ENCODE results near the gene UBE2F. TPM values are rescaled to one million over a fixed set of nuclear protein-coding genes. Genes with fewer than 3 reads are reported as not detected.

Gene UBE2F
- total and polyA plus RNA-seq, 9 of the 15 experiments (the other 6 are each of a cell fraction or from before 2014, with no cell fraction given): 18.1 to 88.1 (median 53.0) TPM

- TF ChIP-seq, protein P1, sequence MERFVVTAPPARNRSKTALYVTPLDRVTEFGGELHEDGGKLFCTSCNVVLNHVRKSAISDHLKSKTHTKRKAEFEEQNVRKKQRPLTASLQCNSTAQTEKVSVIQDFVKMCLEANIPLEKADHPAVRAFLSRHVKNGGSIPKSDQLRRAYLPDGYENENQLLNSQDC (CRISPR knock-in tag; IDR thresholded peaks at IDR 0.05): no peak
- TF ChIP-seq ESRRA (IDR thresholded peaks at IDR 0.05; ENCODE audit: borderline replicate concordance, low read depth): no peak
Measured at GRCh38 chr2:238031751-238032150, 64.9 kb downstream of the UBE2F start (continued).

DNA sequence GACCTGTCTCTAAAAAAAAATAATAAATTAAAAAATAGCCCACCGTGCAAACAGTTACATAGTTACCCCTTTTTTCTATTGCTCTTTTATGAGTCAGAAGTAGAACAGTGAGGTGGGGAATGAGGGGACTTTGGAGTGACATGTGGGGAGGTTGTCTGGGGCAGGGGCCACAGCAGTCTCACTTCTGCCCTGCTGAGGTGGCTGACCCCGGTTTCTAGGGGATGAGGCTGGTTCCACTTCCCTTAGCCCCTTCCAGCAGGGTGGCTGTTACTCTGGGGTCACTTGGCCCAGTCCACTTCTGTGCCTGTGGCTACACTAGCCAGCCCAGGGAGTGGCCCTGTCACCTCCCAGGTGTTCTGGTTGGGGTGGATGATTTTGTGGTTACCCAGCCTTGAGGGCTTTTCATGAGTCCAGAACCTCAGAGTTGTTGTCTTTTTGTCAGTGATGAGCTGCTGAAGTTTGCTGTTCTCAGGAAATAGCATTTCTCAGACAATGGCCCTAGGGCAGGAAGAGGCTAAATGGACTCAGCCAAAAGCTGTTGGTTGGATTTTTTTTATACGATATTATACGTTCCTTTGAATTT lies 66.0 kb downstream of the UBE2F start:
- ATAC-seq (no peak), DNase-seq (ENCODE audit: extremely low read depth in 1 of 4, low spot score in 3 of 4) (no peak), FAIRE-seq (no peak)
- Histone ChIP-seq H2AFZ (ENCODE audit: low read depth, low read length) (no peak overlapping the region), H3K4me2 (ENCODE audit: insufficient read depth, low read length) (no peak overlapping the region), H3K36me3 (ENCODE audit: control insufficient read depth, insufficient read depth, low read length) (peaks cover 57% of the 10 kb centered on the region; the same call in 2 of the 3 replicates), H3K4me1 (replicated peaks in 1 of 2; ENCODE audit: control insufficient read depth in 2 of 2, insufficient read depth in 2 of 2, low read length in 2 of 2) (no peaks in the 10 kb centered on the region; a peak in 1 of 5 replicates), H3K4me3 (no peak overlapping the region), H3K9me3 (replicated peaks; ENCODE audit: control insufficient read depth, insufficient read depth, low read depth, low read length) (no peaks in the 10 kb centered on the region), H3K9me1 (ENCODE audit: control insufficient read depth, insufficient read depth, low read length) (no peaks in the 10 kb centered on the region), H3K79me2 (ENCODE audit: control insufficient read depth, insufficient read depth, low read length) (no peaks in the 10 kb centered on the region), H3K9ac (ENCODE audit: insufficient read depth in 1 of 2, low read depth in 2 of 2, low read length in 2 of 2) (no peak overlapping the region), H3K27me3 (ENCODE audit: control insufficient read depth in 2 of 2, insufficient read depth in 2 of 2, low read length in 2 of 2) (no peaks in the 10 kb centered on the region), H3K27ac (ENCODE audit: extremely low read depth, low read depth, low read length) (no peak overlapping the region), H4K20me1 (replicated peaks; ENCODE audit: control insufficient read depth, insufficient read depth, low read length) (no peaks in the 10 kb centered on the region)
- WGBS (ENCODE audit: insufficient coverage, low coverage, missing lambda C conversion rate): 67% methylated on average over 3 of the region's 4 CpGs
- ChIA-PET CTCF (ENCODE audit: low intra/inter-chr PET ratio) (no interaction called here), POLR2A (no interaction called here)
- intact Hi-C loops (cut with micrococcal nuclease) (no loop called here), in situ Hi-C loops (cut with MboI) (no loop called here)
- BruUV-seq (replicated peaks): no TSS peak
- TF ChIP-seq TEAD4 (IDR thresholded peaks at IDR 0.05; ENCODE audit: low read length): no peak
- TF ChIP-seq TEAD4 (CRISPR knock-in tag; IDR thresholded peaks at IDR 0.05; ENCODE audit: borderline replicate concordance): no peak
- TF ChIP-seq ZNF780A (CRISPR knock-in tag; IDR thresholded peaks at IDR 0.05): no peak
- TF ChIP-seq, protein P2, sequence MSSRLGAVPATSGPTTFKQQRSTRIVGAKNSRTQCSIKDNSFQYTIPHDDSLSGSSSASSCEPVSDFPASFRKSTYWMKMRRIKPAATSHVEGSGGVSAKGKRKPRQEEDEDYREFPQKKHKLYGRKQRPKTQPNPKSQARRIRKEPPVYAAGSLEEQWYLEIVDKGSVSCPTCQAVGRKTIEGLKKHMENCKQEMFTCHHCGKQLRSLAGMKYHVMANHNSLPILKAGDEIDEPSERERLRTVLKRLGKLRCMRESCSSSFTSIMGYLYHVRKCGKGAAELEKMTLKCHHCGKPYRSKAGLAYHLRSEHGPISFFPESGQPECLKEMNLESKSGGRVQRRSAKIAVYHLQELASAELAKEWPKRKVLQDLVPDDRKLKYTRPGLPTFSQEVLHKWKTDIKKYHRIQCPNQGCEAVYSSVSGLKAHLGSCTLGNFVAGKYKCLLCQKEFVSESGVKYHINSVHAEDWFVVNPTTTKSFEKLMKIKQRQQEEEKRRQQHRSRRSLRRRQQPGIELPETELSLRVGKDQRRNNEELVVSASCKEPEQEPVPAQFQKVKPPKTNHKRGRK (tag; IDR thresholded peaks at IDR 0.05): no peak
- TF ChIP-seq E2F5 (CRISPR knock-in tag; IDR thresholded peaks at IDR 0.05): no peak
- TF ChIP-seq KLF13 (tag; IDR thresholded peaks at IDR 0.05; ENCODE audit: borderline replicate concordance, low read depth): no peak
- no peak for TF ChIP-seq TAF15 (IDR thresholded peaks at IDR 0.05; ENCODE audit: low read depth, low read length)
- TF ChIP-seq KAT7 (CRISPR knock-in tag; IDR thresholded peaks at IDR 0.05; ENCODE audit: borderline replicate concordance): no peak
- TF ChIP-seq SIN3A (IDR thresholded peaks at IDR 0.05; ENCODE audit: borderline replicate concordance in 2 of 2, control insufficient read depth in 1 of 2, low read depth in 2 of 2, low read length in 2 of 2): no peak
- no peak for TF ChIP-seq MLLT1 (IDR thresholded peaks at IDR 0.05)
- TF ChIP-seq HDGF (IDR thresholded peaks at IDR 0.05): no peak
- no peak for TF ChIP-seq CHCHD3 (CRISPR knock-in tag; IDR thresholded peaks at IDR 0.05)
- no peak for TF ChIP-seq ZNF324 (CRISPR knock-in tag; IDR thresholded peaks at IDR 0.05)

All from K562 (cell line).